ENCODE results near the gene ADAMTS1.

DNA sequence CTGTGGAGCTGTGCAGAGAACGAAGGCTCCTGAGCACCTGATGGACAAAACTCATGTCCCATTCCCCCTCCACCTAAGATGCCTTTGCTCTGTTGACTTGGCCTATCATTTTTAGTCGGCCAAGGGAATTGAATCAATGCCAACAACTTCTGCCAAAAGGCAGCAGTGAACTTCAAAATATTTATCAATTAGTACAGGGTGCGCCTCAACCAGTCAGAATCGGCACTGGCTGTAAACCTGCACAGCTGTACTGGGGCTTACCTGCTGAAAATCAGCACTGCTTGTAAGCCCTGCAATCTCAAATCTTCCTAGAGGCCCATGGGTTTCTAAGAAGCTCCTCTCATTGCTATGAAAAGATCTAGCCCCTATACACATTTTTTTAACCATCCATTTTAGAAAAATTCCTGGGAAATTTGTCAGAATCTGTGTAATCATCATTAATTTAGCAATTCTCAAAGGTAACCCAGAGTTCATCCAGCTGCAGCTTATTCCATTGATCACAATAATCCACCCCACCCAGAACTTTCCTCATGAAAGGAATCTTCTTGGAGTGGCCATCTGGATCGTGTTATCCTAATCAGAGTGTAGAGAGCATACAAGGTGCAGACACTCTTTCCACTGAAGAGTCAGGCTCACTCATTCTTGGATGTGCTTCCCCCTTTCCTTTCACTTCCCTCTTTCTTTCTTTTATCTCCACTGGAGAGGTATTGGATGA, 40.2 kb downstream of the ADAMTS1 start:
- TF ChIP-seq, protein P1, sequence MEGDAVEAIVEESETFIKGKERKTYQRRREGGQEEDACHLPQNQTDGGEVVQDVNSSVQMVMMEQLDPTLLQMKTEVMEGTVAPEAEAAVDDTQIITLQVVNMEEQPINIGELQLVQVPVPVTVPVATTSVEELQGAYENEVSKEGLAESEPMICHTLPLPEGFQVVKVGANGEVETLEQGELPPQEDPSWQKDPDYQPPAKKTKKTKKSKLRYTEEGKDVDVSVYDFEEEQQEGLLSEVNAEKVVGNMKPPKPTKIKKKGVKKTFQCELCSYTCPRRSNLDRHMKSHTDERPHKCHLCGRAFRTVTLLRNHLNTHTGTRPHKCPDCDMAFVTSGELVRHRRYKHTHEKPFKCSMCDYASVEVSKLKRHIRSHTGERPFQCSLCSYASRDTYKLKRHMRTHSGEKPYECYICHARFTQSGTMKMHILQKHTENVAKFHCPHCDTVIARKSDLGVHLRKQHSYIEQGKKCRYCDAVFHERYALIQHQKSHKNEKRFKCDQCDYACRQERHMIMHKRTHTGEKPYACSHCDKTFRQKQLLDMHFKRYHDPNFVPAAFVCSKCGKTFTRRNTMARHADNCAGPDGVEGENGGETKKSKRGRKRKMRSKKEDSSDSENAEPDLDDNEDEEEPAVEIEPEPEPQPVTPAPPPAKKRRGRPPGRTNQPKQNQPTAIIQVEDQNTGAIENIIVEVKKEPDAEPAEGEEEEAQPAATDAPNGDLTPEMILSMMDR (conservative IDR thresholded peaks at IDR 0.05; ENCODE audit: low read length): no peak
- TF ChIP-seq EZH2phosphoT487 (IDR thresholded peaks at IDR 0.05; ENCODE audit: borderline replicate concordance): no peak
